Measurements from ENCODE around the gene GMCL1.
A peak's percentile ranks its signal among the peaks of the same experiment; 100 is the strongest.
"Not testable (repeated sequence)": the region's sequence is repeated elsewhere in the genome, so short reads cannot be mapped to it uniquely, and the experiment has no call there.

GMCL1 gene

GRCh38 chr2:69829256-69830044 is at the start of gene GMCL1:
TSS of gene GMCL1 (plus strand) at chr2:69829660. CDS start at chr2:69829893, 233 bp downstream.
- peak; percentile 89 to 91 for DNase-seq

DNA sequence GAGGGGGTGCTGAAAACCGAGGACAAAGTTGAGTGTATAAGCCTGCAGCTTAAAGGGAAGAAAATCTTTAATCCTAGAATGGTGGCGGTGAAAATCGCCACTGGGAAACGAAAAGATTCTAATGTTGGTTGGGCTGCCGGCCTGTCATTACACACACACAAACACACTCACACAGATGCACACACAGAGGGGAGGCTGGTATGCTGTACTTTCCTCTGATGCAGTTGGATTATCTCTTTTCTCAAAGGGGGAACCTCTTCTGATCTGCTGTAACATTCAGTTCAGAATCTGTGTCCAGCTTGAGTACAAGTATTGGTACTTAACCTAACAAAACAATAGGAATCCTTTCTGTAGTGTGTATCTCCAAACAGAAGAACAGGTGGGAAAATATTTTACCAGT is 48.5 kb upstream of the GMCL1 start:
- DNase-seq, result no peak

GRCh38 chr2:69781321-69782248 is 47.9 kb upstream of the GMCL1 start:
- peak in 1 of 2 experiments; percentile 35 for DNase-seq

GRCh38 chr2:69784228-69784627 is 45.2 kb upstream of the GMCL1 start:
- DNase-seq, result no peak

- no peak for DNase-seq
Observed at GRCh38 chr2:69785358-69785757, 44.1 kb upstream of the GMCL1 start.

DNA sequence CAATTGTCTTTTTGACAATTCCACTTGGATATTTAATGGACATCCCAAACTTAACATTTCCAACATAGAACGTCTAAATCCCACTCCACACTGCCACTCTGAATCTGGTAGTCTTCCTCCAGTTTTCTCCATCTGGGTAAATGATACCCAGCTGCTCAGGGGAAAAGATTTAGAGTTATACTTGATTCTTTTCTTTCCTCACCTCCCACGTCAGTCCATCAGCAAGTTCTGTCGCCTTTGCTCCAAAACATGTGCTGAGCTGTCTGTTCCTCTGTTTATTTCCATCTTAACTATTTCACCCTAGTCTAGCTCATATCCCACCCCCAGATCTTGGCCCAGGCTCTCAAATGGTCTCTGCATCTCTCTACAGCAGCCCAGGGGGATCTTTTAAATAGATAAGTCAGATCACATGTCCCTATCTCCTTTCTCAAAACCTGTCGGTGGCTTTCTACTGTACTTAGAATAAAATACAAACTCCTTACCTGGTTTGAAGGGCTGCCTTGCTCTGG is 43.4 kb upstream of the GMCL1 start:
- DNase-seq, result no peak

DNA sequence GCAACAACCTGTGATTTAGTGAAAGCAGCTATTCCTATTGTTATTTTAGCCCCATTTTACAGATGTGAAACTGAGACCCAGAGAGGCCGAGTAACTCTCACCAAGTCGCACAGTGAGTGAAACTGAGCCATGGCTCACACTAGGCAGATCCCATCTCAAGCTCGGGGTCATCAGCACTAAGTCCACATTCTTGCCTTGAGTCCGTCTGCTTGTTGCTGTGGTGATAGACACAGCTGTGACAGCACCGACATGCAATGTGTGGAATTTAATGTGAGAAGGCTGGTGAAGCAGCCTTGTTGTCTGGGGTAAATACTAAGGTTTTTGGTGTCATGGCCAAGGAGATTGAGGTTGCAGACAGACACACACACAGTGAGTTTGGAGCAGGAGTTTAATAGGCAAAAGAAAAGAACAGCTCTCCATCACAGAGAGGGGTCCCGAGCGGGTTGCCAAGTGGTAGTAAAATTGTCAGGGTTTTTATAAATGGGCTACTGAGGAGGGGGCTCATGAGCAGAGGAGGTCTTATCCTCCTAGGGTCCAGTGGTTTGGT is 40.2 kb upstream of the GMCL1 start:
- DNase-seq, result no peak

GRCh38 chr2:69789772-69790600 is 39.5 kb upstream of the GMCL1 start:
- DNase-seq, result no peak

- no peak for DNase-seq
Observed at GRCh38 chr2:69790601-69790959, 38.9 kb upstream of the GMCL1 start.

- no peak for DNase-seq
Observed at GRCh38 chr2:69791045-69791444, 38.4 kb upstream of the GMCL1 start.

GRCh38 chr2:69796174-69796573 is 33.3 kb upstream of the GMCL1 start:
- DNase-seq, result no peak

- DNase-seq, result no peak
Observed at GRCh38 chr2:69797235-69797634, 32.2 kb upstream of the GMCL1 start.

DNA sequence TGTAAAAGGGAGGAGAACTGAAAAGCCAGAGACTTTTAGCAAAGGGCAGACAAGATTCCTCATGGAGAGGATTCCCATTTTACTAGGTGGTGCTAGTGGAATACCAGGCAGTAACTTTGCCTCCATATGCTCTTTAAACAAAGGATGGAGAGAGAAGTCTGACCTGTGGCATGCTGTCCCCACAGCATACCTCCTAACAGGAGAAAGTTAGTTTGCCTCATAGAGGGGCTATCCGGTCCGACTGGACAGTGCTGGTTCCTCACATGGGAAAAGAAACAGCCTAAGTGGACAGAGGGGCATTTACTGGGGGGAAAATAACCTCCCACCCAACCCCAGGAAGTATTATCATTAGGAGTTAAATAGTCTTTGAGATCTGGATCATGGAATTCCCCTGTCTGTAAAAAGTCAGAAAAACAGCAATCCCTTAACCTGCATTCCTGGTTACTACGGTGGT is 31.6 kb upstream of the GMCL1 start:
- no peak for DNase-seq

DNA sequence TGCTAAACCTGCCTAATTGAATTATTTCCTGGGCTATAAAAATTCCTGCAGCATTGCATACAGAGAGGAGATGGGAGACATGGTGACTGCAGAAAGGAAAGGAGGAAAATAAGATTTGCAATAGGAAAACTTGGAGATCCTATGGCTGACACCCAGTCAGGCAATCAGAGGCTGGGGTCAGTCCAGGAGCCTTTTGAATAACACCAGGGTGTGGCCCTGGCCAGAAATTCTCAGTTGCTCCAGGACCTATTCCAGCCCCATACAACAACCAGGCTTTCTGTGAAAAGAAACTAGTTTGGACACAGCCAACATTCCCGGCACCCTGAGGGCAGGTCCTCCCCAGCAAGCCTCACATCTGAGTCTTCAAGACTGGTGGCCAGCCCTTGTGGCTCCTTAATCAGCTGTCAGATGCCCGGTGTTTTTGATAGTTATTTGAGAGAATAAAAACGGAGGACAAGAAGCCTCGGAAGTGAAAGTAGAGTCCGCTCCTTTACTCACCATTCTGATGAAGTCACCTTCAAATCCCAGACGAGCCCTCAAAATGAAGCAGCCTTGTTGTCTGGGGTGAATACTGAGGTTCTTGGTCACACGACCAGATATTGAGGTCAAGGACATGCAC is 31.1 kb upstream of the GMCL1 start:
- no peak for DNase-seq

DNA sequence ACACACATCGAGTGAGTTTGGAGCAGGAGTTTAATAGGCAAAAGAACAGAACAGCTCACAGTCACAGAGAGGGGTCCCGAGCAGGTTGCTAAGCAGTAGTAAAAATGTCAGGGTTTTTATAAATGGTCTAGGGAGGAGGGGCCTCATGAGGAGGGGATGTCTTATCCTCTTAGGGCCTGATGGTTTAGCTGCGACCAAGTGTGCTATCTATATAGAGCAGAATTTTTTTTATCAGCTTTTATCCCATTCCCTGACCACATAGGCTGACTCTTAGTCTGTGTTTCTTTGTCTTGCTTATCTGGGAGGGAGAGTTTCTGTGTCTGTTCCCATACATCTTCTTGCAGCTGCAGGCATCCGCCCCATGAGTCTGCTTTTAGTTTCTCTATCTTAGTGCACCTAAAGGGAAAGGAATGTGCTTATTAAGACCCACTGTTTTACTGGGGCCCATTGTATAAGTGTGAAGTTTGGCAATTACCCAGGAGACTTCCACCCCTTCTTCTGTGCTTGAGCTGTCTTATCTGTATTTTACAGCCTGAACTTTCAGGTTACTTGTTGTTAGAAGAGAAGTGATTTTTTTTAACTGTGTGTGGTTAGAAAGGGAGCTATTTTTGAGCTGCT is 30.4 kb upstream of the GMCL1 start:
- DNase-seq, result no peak

- peak in 1 of 2 experiments; percentile 3 for DNase-seq
Observed at GRCh38 chr2:69801745-69802290, 27.6 kb upstream of the GMCL1 start.

- DNase-seq, result not testable (repeated sequence)
Observed at GRCh38 chr2:69802781-69803367, 26.6 kb upstream of the GMCL1 start.

DNA sequence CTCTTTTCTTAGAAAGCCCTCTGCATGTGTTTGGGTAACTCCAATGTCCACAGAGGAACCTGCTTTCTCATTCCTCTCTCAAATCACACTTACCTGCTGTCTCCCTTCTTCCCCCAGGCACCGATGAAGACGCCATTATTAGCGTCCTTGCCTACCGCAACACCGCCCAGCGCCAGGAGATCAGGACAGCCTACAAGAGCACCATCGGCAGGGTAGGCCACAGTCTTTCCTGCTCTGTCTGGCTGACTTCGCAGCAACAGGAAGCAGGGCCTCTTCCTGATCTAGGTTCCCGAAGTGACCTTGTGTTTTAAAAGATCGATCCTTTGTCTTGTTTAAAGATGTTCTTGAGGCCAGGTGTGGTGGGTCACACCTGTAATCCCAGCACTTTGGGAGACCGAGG is 25.0 kb upstream of the GMCL1 start:
- no peak for DNase-seq

DNA sequence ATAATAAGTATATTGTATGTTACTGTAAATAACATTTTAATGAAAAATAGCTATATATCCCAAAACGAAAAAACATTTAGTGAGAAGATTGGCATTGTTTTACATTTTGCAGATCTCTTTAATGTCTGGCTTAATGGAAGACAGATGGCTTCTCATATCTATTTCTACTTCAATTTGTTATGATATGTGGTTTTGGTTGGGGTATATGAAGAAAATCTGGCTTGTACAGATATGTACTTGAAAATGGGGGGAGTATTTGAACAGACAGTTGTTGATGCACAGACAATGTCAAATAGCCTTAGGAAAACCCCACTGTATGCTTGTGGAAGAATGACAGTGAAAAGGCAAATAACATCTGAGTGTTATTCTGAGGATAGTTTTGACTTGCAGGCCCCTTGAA is 23.6 kb upstream of the GMCL1 start:
- no peak for DNase-seq

DNA sequence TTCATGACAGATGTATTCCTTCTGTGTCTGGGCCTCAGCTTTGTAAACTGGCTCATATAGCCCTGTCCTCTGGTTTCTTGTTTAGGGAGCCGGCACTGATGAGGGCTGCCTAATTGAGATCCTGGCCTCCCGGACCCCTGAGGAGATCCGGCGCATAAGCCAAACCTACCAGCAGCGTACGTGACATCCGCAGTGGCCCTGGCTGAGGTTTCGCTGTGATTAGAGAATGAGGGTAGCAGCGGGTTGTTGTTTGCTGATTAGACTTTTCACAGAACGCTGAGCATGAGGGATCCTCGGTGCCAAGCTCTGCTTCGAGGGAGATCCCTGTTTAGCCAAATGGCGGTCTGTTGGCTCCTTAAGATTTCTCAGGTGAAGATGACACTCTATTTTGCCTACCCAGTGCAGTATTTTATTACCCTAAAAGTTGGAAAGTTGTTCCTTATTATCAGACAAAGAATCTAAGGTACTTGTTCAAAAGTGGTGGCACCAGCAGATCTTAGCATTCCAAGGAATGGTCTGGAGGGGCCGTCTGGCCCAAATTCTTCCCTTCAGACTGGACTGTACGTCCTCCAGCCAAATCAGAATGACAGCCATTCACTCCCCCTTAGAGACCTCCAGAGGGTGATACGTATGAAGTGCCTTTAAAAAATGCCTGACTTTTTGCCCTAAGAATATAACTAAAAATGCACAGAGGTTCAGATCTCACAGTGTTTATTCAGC is 21.5 kb upstream of the GMCL1 start:
- peak; percentile 31 to 64 for DNase-seq
